GM12872 (cell line): Measurements from ENCODE around the gene C9orf72.

Source experiments
- TF ChIP-seq, protein P1 (sequence below): IDR thresholded peaks from 3 replicates; pipeline ENCODE4 v1.5.1; 2011; ENCODE audit warnings: low read depth, mild to moderate bottlenecking, low read length, moderate library complexity; ENCODE audit not compliant: insufficient read depth

The C9orf72 gene

DNA sequence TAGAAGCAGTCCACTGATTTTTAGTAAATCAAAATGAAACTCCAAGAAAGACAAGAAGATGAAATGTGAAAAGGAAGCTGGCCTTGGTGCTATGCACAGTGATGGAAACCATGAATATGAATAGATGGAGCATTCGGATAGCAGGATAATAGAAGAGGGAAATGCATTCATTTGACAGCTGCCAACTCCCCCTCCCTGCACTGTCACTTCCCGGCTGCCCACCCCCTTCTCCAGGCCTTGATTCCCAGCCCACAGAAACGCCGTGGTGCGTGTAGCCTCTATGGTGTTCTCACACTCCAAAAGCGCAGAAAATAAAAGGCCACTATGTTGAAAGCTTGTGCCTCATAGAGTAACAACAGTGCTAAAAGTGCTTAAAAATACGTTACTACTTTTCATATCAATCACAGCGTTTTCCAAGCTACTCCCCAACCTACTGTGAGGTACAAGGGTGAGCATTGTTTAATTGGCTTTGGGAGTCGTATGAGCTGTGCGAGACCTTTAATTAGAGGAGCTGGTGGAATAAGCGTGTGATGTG, 75.3 kb downstream of the C9orf72 start:
- TF ChIP-seq, protein P1, sequence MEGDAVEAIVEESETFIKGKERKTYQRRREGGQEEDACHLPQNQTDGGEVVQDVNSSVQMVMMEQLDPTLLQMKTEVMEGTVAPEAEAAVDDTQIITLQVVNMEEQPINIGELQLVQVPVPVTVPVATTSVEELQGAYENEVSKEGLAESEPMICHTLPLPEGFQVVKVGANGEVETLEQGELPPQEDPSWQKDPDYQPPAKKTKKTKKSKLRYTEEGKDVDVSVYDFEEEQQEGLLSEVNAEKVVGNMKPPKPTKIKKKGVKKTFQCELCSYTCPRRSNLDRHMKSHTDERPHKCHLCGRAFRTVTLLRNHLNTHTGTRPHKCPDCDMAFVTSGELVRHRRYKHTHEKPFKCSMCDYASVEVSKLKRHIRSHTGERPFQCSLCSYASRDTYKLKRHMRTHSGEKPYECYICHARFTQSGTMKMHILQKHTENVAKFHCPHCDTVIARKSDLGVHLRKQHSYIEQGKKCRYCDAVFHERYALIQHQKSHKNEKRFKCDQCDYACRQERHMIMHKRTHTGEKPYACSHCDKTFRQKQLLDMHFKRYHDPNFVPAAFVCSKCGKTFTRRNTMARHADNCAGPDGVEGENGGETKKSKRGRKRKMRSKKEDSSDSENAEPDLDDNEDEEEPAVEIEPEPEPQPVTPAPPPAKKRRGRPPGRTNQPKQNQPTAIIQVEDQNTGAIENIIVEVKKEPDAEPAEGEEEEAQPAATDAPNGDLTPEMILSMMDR = no peak
